Colon (tissue), 2 donors: Measurements from ENCODE around the gene ANKIB1.
"Not testable (repeated sequence)": the region's sequence is repeated elsewhere in the genome, so short reads cannot be mapped to it uniquely, and the experiment has no call there.

Experiments used
- FAIRE-seq: peaks from 2 replicates; lab custom pipeline; 2012; peaks lifted over from hg19 to GRCh38; lab: Jason Lieb, UNC
- donor health status: control.
- donor health status: control.

Gene ANKIB1

GRCh38 chr7:92330835-92331438 is 85.2 kb downstream of the ANKIB1 start:
- FAIRE-seq: no peak

GRCh38 chr7:92331508-92331907 is 85.7 kb downstream of the ANKIB1 start:
- no peak for FAIRE-seq

- no peak for FAIRE-seq
These were observed 87.0 kb downstream of the ANKIB1 start for GRCh38 chr7:92332782-92333181.

- FAIRE-seq: no peak
These were observed 88.1 kb downstream of the ANKIB1 start for GRCh38 chr7:92333866-92334265.

- FAIRE-seq: no peak
These were observed 89.8 kb downstream of the ANKIB1 start for GRCh38 chr7:92335574-92335973.

- no peak for FAIRE-seq
These were observed 91.0 kb downstream of the ANKIB1 start for GRCh38 chr7:92336662-92337340.

- no peak for FAIRE-seq
These were observed 94.2 kb downstream of the ANKIB1 start for GRCh38 chr7:92340016-92340415.

- no peak for FAIRE-seq
These were observed 97.9 kb downstream of the ANKIB1 start for GRCh38 chr7:92343714-92344113.

- FAIRE-seq: no peak
These were observed 106.2 kb downstream of the ANKIB1 start for GRCh38 chr7:92352009-92352408.

GRCh38 chr7:92354214-92354613 is 108.4 kb downstream of the ANKIB1 start:
- no peak for FAIRE-seq

GRCh38 chr7:92356406-92356805 is 110.6 kb downstream of the ANKIB1 start:
- no peak for FAIRE-seq

GRCh38 chr7:92357260-92357659 is 111.5 kb downstream of the ANKIB1 start:
- FAIRE-seq: no peak

GRCh38 chr7:92359179-92359578 is 113.4 kb downstream of the ANKIB1 start:
- not testable (repeated sequence) for FAIRE-seq

GRCh38 chr7:92359801-92360200 is 114.0 kb downstream of the ANKIB1 start:
- no peak for FAIRE-seq

- FAIRE-seq: no peak
These were observed 114.6 kb downstream of the ANKIB1 start for GRCh38 chr7:92360387-92360786.

GRCh38 chr7:92362131-92362530 is 116.4 kb downstream of the ANKIB1 start:
- FAIRE-seq: no peak

GRCh38 chr7:92366730-92367129 is 121.0 kb downstream of the ANKIB1 start:
- no peak for FAIRE-seq

- FAIRE-seq: no peak
These were observed 123.0 kb downstream of the ANKIB1 start for GRCh38 chr7:92368741-92369140.

GRCh38 chr7:92375013-92375412 is 129.2 kb downstream of the ANKIB1 start:
- no peak for FAIRE-seq

GRCh38 chr7:92391071-92391470 is 145.3 kb downstream of the ANKIB1 start:
- no peak for FAIRE-seq

GRCh38 chr7:92397542-92397941 is 151.8 kb downstream of the ANKIB1 start:
- no peak for FAIRE-seq

GRCh38 chr7:92400013-92400412 is 154.2 kb downstream of the ANKIB1 start:
- no peak for FAIRE-seq

- no peak for FAIRE-seq
These were observed 157.4 kb downstream of the ANKIB1 start for GRCh38 chr7:92402920-92403759.
